ENCODE results near the gene FHIT. TPM values are rescaled to one million over a fixed set of nuclear protein-coding genes. Genes with fewer than 3 reads are reported as not detected.

Gene FHIT
- total and polyA plus RNA-seq, 10 of the 15 experiments (the other 5 are each of a cell fraction or from before 2014, with no cell fraction given), result 4.2 to 14.9 (median 9.4) TPM

DNA sequence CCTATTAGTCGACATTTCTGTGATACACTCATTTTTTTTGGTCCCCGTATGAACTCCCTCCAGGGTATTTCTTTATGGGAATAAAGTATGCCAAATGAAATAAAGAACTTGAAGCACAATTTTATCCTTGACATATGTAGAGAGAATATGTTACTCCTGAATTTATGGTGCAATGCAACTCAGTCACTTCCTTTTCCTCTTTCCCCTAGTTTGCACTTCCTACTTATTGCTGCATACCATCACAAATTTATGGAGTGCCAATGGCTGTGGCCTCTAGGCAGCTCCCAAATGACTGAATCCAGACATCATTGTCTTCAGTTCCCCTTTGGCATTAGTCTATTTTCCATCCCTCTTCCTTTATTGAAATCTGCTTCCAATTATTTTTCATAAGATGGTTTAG lies 403.5 kb downstream of the FHIT start:
- no TSS peak for BruUV-seq (replicated peaks)
- Histone ChIP-seq H3K4me1 (ENCODE audit: control insufficient read depth, insufficient read depth, low read length) (no peaks in the 10 kb centered on the region), H3K4me2 (ENCODE audit: control insufficient read depth, insufficient read depth) (no peak overlapping the region), H3K27ac (ENCODE audit: control insufficient read depth, insufficient read depth) (no peak overlapping the region), H3K79me2 (ENCODE audit: control insufficient read depth, insufficient read depth, low read length) (no peaks in the 10 kb centered on the region), H2AFZ (ENCODE audit: control insufficient read depth, low read depth, low read length) (no peak overlapping the region), H4K20me1 (ENCODE audit: control insufficient read depth, insufficient read depth) (no peaks in the 10 kb centered on the region), H3K36me3 (ENCODE audit: control insufficient read depth in 2 of 2, insufficient read depth in 2 of 2, low read length in 1 of 2) (no peaks in the 10 kb centered on the region), H3K9me3 (replicated peaks; ENCODE audit: control insufficient read depth, insufficient read depth, low read length) (no peaks in the 10 kb centered on the region), H3K9ac (ENCODE audit: control insufficient read depth, insufficient read depth, low read length) (no peak overlapping the region), H3K4me3 (no peak overlapping the region), H3K27me3 (replicated peaks in 1 of 2; ENCODE audit: control insufficient read depth in 2 of 2, insufficient read depth in 2 of 2, low read length in 1 of 2) (no peaks in the 10 kb centered on the region)
- intact Hi-C loops (cut with micrococcal nuclease; ENCODE audit: unreplicated experiment), result no loop called here
- no peak for FAIRE-seq
- ChIA-PET CTCF (no interaction called here), RAD21 (ENCODE audit: unreplicated experiment) (no interaction called here), POLR2A (no interaction called here), SMC1A (ENCODE audit: uncharacterized antibody, unreplicated experiment) (interaction anchor here (1.7 kb wide), 1 partner anchor 9 kb away, joined by 3 read pairs; no protein-coding TSS in a partner anchor)
- WGBS (ENCODE audit: insufficient coverage, insufficient replicate concordance, low lambda C conversion rate, missing lambda C conversion rate), result 0% methylated on average over 2 of the region's 2 CpGs
- no peak for DNase-seq (ENCODE audit: low read depth, low spot score)
- in situ Hi-C loops (cut with MboI), result no loop called here
- no peak for ATAC-seq
- TF ChIP-seq, protein P1, sequence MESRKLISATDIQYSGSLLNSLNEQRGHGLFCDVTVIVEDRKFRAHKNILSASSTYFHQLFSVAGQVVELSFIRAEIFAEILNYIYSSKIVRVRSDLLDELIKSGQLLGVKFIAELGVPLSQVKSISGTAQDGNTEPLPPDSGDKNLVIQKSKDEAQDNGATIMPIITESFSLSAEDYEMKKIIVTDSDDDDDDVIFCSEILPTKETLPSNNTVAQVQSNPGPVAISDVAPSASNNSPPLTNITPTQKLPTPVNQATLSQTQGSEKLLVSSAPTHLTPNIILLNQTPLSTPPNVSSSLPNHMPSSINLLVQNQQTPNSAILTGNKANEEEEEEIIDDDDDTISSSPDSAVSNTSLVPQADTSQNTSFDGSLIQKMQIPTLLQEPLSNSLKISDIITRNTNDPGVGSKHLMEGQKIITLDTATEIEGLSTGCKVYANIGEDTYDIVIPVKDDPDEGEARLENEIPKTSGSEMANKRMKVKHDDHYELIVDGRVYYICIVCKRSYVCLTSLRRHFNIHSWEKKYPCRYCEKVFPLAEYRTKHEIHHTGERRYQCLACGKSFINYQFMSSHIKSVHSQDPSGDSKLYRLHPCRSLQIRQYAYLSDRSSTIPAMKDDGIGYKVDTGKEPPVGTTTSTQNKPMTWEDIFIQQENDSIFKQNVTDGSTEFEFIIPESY (IDR thresholded peaks at IDR 0.05), result no peak
- TF ChIP-seq, protein P2, sequence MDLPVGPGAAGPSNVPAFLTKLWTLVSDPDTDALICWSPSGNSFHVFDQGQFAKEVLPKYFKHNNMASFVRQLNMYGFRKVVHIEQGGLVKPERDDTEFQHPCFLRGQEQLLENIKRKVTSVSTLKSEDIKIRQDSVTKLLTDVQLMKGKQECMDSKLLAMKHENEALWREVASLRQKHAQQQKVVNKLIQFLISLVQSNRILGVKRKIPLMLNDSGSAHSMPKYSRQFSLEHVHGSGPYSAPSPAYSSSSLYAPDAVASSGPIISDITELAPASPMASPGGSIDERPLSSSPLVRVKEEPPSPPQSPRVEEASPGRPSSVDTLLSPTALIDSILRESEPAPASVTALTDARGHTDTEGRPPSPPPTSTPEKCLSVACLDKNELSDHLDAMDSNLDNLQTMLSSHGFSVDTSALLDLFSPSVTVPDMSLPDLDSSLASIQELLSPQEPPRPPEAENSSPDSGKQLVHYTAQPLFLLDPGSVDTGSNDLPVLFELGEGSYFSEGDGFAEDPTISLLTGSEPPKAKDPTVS (IDR thresholded peaks at IDR 0.05; ENCODE audit: low read depth, low read length), result no peak
- TF ChIP-seq ZBED1 (IDR thresholded peaks at IDR 0.05; ENCODE audit: borderline replicate concordance) (no peak), BACH1 (IDR thresholded peaks at IDR 0.05; ENCODE audit: borderline replicate concordance) (no peak), NR2C2 (IDR thresholded peaks at IDR 0.05; ENCODE audit: borderline replicate concordance, control insufficient read depth, insufficient read length, low read depth) (no peak), POLR2AphosphoS2 (IDR thresholded peaks at IDR 0.05; ENCODE audit: low read depth, low read length) (no peak), TARDBP (IDR thresholded peaks at IDR 0.05; ENCODE audit: borderline replicate concordance) (no peak), CBX5 (IDR thresholded peaks at IDR 0.05; ENCODE audit: low read depth) (no peak), SPI1 (IDR thresholded peaks at IDR 0.05; ENCODE audit: borderline replicate concordance, insufficient read depth, low read depth, low read length) (no peak)
- TF ChIP-seq, protein P3, sequence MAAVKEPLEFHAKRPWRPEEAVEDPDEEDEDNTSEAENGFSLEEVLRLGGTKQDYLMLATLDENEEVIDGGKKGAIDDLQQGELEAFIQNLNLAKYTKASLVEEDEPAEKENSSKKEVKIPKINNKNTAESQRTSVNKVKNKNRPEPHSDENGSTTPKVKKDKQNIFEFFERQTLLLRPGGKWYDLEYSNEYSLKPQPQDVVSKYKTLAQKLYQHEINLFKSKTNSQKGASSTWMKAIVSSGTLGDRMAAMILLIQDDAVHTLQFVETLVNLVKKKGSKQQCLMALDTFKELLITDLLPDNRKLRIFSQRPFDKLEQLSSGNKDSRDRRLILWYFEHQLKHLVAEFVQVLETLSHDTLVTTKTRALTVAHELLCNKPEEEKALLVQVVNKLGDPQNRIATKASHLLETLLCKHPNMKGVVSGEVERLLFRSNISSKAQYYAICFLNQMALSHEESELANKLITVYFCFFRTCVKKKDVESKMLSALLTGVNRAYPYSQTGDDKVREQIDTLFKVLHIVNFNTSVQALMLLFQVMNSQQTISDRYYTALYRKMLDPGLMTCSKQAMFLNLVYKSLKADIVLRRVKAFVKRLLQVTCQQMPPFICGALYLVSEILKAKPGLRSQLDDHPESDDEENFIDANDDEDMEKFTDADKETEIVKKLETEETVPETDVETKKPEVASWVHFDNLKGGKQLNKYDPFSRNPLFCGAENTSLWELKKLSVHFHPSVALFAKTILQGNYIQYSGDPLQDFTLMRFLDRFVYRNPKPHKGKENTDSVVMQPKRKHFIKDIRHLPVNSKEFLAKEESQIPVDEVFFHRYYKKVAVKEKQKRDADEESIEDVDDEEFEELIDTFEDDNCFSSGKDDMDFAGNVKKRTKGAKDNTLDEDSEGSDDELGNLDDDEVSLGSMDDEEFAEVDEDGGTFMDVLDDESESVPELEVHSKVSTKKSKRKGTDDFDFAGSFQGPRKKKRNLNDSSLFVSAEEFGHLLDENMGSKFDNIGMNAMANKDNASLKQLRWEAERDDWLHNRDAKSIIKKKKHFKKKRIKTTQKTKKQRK (IDR thresholded peaks at IDR 0.05; ENCODE audit: low read depth, low read length), result no peak
- TF ChIP-seq, protein P4, sequence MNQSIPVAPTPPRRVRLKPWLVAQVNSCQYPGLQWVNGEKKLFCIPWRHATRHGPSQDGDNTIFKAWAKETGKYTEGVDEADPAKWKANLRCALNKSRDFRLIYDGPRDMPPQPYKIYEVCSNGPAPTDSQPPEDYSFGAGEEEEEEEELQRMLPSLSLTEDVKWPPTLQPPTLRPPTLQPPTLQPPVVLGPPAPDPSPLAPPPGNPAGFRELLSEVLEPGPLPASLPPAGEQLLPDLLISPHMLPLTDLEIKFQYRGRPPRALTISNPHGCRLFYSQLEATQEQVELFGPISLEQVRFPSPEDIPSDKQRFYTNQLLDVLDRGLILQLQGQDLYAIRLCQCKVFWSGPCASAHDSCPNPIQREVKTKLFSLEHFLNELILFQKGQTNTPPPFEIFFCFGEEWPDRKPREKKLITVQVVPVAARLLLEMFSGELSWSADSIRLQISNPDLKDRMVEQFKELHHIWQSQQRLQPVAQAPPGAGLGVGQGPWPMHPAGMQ (IDR thresholded peaks at IDR 0.05; ENCODE audit: borderline replicate concordance), result no peak
- TF ChIP-seq, protein P5, sequence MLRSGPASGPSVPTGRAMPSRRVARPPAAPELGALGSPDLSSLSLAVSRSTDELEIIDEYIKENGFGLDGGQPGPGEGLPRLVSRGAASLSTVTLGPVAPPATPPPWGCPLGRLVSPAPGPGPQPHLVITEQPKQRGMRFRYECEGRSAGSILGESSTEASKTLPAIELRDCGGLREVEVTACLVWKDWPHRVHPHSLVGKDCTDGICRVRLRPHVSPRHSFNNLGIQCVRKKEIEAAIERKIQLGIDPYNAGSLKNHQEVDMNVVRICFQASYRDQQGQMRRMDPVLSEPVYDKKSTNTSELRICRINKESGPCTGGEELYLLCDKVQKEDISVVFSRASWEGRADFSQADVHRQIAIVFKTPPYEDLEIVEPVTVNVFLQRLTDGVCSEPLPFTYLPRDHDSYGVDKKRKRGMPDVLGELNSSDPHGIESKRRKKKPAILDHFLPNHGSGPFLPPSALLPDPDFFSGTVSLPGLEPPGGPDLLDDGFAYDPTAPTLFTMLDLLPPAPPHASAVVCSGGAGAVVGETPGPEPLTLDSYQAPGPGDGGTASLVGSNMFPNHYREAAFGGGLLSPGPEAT (IDR thresholded peaks at IDR 0.05; ENCODE audit: low read depth), result no peak
